Measurements from ENCODE around the gene KLHL29. TPM values are rescaled to one million over a fixed set of nuclear protein-coding genes. Genes with fewer than 3 reads are reported as not detected.
A peak's percentile ranks its signal among the peaks of the same experiment; 100 is the strongest.

The KLHL29 gene
- total RNA-seq, 4 donors from 2014 or later, result 39.6 to 52.0 (median 40.4) TPM

DNA sequence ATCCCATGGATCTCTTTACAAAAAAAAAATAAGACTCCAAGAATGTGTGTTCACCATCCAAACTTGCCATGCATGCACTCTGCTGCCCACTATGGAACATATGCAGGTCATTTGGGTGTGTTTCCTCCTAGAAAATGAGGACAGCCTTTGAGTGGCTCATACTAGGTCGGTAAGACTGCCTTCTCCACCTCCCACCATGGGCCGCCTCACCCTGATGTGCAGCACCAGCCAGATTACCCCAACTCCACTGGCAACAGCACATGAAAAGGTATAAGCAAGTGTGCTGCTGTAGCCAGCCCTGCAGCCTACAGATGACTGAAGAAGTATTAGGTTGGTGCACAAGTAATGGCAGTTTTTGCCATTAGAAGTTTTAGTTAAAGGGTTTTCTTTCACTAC, 327.8 kb downstream of the KLHL29 start:
- Histone ChIP-seq H3K27ac (peak overlapping the region in 1 of 4 donors; percentile 60), H3K9me3 (no peaks in the 10 kb centered on the region), H3K27me3 (no peaks in the 10 kb centered on the region), H3K4me3 (no peak overlapping the region), H3K36me3 (peaks cover 0 to 22% (median 0%) of the 10 kb centered on the region in 3 donors), H3K4me1 (peaks cover 0 to 20% (median 0%) of the 10 kb centered on the region in 4 donors)
- 66 to 68% methylated on average over 2 of the region's 2 CpGs for WGBS, 2 donors
- TF ChIP-seq, protein P1, sequence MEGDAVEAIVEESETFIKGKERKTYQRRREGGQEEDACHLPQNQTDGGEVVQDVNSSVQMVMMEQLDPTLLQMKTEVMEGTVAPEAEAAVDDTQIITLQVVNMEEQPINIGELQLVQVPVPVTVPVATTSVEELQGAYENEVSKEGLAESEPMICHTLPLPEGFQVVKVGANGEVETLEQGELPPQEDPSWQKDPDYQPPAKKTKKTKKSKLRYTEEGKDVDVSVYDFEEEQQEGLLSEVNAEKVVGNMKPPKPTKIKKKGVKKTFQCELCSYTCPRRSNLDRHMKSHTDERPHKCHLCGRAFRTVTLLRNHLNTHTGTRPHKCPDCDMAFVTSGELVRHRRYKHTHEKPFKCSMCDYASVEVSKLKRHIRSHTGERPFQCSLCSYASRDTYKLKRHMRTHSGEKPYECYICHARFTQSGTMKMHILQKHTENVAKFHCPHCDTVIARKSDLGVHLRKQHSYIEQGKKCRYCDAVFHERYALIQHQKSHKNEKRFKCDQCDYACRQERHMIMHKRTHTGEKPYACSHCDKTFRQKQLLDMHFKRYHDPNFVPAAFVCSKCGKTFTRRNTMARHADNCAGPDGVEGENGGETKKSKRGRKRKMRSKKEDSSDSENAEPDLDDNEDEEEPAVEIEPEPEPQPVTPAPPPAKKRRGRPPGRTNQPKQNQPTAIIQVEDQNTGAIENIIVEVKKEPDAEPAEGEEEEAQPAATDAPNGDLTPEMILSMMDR (IDR thresholded peaks at IDR 0.05), result no peak
- TF ChIP-seq POLR2A (IDR thresholded peaks at IDR 0.05) (no peak), EP300 (IDR thresholded peaks at IDR 0.05) (no peak)
- no peak for DNase-seq (ENCODE audit: low spot score in 2 of 2)

DNA sequence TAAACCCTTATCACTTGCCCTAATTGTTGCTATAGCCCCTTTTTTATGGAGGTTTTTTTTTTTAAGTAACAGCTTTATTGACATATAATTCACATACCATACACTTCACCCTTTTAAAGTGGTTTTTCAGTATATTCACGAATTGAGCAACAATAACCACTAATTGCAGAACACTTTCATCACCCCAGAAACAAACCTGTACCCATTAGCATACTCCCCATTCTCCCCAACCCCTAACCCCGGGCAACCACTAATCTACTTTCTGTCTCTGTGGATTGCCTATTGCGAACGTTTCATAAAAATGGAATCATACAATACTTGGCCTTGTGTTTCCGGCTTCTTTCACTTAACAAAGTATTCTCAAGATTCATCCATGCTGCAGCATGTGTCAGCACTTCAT, 328.4 kb downstream of the KLHL29 start:
- 69% methylated on average over 5 of the region's 5 CpGs for WGBS, 2 donors
- no peak for TF ChIP-seq POLR2A (IDR thresholded peaks at IDR 0.05)
- TF ChIP-seq, protein P1 (IDR thresholded peaks at IDR 0.05), result no peak
- TF ChIP-seq EP300 (IDR thresholded peaks at IDR 0.05), result no peak
- Histone ChIP-seq H3K27me3 (no peaks in the 10 kb centered on the region), H3K36me3 (peaks cover 0 to 16% (median 0%) of the 10 kb centered on the region in 3 donors), H3K27ac (no peak overlapping the region), H3K4me1 (peaks cover 0 to 20% (median 0%) of the 10 kb centered on the region in 4 donors), H3K9me3 (no peaks in the 10 kb centered on the region), H3K4me3 (no peak overlapping the region)
- no peak for DNase-seq (ENCODE audit: low spot score in 2 of 2)

DNA sequence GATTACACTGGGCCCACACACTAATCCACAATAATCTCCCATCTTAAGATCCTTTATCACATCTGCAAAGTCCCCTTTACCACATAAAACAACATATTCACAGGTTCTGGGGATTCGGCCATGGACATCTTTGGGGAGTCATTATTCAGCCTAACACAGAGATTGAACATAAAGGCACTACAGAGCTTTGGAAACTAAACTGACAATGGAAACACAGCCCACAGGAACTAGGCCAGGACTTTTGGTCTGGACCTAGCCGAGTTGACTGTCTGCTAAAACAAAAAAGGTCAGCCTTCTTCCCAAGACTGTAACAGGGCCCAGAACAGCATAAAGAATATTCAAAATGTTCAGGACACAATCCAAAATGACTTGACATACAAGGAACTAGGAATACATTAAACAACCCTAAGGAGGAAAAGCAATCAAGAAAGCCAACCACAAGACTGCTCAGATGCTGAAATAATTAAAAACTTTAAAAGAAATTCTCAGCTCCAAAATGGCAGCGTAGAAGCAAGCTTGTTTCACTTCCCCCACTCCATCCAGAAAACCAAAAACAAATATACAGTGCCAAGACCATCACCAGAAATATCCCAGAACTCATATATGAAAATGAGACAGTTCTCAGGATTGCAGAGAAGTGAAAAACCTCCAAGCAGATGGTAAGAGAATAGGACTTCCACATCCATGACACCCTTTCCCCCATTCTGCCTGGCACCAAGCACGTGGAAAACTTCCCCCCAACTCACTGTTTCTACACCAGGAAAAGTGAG, 334.1 kb downstream of the KLHL29 start:
- H3K9me3 ChIP-seq, result peaks cover 0 to 24% (median 9%) of the 10 kb centered on the region in 4 donors
- peaks cover 0 to 30% (median 0%) of the 10 kb centered on the region in 3 donors for H3K36me3 ChIP-seq
- no peak overlapping the region for H3K4me3 ChIP-seq
- WGBS, 2 donors, result 75 to 80% methylated on average over 4 of the region's 4 CpGs
- TF ChIP-seq EP300 (IDR thresholded peaks at IDR 0.05) (no peak), POLR2A (IDR thresholded peaks at IDR 0.05) (no peak)
- TF ChIP-seq, protein P1 (IDR thresholded peaks at IDR 0.05), result no peak
- H3K27me3 ChIP-seq, result no peaks in the 10 kb centered on the region
- H3K27ac ChIP-seq, result peak overlapping the region in 1 of 4 donors; percentile 20
- H3K4me1 ChIP-seq, result peaks cover 0 to 5% (median 0%) of the 10 kb centered on the region in 4 donors
- no peak for DNase-seq (ENCODE audit: low spot score in 2 of 2)

DNA sequence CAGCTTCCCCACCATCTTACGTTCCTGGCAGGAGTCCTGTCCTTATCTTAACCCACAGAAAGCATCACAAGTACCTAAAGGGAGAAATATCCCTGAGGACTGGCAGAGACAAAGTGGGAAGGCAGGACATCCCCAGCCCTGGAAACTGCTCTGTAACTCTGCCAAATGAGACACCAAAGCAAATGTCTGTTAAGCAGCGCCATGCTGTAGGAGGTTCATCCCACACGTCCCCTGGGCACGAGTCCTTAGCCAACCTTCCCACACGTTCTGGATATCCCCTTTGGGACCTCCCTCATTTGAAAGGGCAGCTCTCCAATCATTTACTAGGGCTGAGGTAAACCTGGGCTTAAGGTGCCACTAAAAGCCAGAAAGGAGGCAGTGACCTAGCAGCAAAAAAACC, 334.7 kb downstream of the KLHL29 start:
- no peak for DNase-seq (ENCODE audit: low spot score in 2 of 2)
- H3K36me3 ChIP-seq, result peaks cover 0 to 36% (median 0%) of the 10 kb centered on the region in 3 donors
- peaks cover 0 to 29% (median 9%) of the 10 kb centered on the region in 4 donors for H3K9me3 ChIP-seq
- H3K4me3 ChIP-seq, result no peak overlapping the region
- no peak for TF ChIP-seq POLR2A (IDR thresholded peaks at IDR 0.05)
- no peak for TF ChIP-seq EP300 (IDR thresholded peaks at IDR 0.05)
- TF ChIP-seq, protein P1 (IDR thresholded peaks at IDR 0.05), result no peak
- no peak overlapping the region for H3K27ac ChIP-seq
- no peaks in the 10 kb centered on the region for H3K27me3 ChIP-seq
- 61 to 71% methylated on average over 5 of the region's 5 CpGs for WGBS, 2 donors
- H3K4me1 ChIP-seq, result peaks cover 0 to 5% (median 0%) of the 10 kb centered on the region in 4 donors

Measured in tibial nerve (tissue), 4 donors.